Right lobe of liver (tissue), 6 donors: Measurements from ENCODE around the gene ZNF48. TPM values are rescaled to one million over a fixed set of nuclear protein-coding genes. Genes with fewer than 3 reads are reported as not detected.

ENCODE experiments used
- ATAC-seq, 4 donors: fragments of 200-7000 bp; cut with Tn5 transposase; one replicate each; pipeline ENCODE4 v1.9.1; 2020; ENCODE audit warnings: mild to moderate bottlenecking in 4 of 4, moderate library complexity in 4 of 4
- DNase-seq, 3 donors: peaks; one replicate each; pipeline ENCODE4 v3.0.0-alpha.2; 2020
- H3K27ac ChIP-seq, 3 donors: fragments of 200-600 bp; one replicate each; pipeline ENCODE4 v1.8.0; 2022
- H3K27me3 ChIP-seq, 2 donors: fragments of 200-600 bp; one replicate each; pipeline ENCODE4 v1.8.0; 2022
- H3K36me3 ChIP-seq, 4 donors: fragments of 200-600 bp; sonication (generic) in 1 of 4; one replicate each; pipeline versions ENCODE4 v1.5.1 to v1.8.0; 2017 to 2022; ENCODE audit warnings: control low read depth in 1 of 4
- H3K4me1 ChIP-seq, 4 donors: fragments of 200-600 bp; sonication (generic) in 1 of 4; one replicate each; pipeline versions ENCODE4 v1.5.1 to v1.8.0; 2017 to 2022; ENCODE audit warnings: control low read depth in 1 of 4
- H3K4me3 ChIP-seq, 3 donors: fragments of 200-600 bp; one replicate each; pipeline ENCODE4 v1.8.0; 2022
- H3K9me3 ChIP-seq, 4 donors: fragments of 200-600 bp; sonication (generic) in 1 of 4; one replicate each; pipeline versions ENCODE4 v1.5.1 to v1.8.0; 2017 to 2022; ENCODE audit warnings: control low read depth in 1 of 4
- POLR2A ChIP-seq: fragments of 450-650 bp; IDR thresholded peaks from one replicate; pipeline ENCODE4 v1.6.1; 2017; ENCODE audit warnings: antibody characterized with exemption, mild to moderate bottlenecking
- WGBS: methylation state at CpG from one replicate; pipeline ENCODE4 v1.1.6; 2018; ENCODE audit warnings: low coverage, low lambda C conversion rate; ENCODE audit not compliant: insufficient coverage; ENCODE audit errors: missing lambda C conversion rate; 5-methylcytosine and 5-hydroxymethylcytosine counted together
- intact Hi-C, 2 donors: fragments of 100-400 bp; cut with DNase I; formaldehyde crosslinking; loops; one replicate each; pipeline versions ENCODE4 v1.11.2 to v1.14.1; 2022
- total RNA-seq, 6 experiments: library from RNA; depleted of rRNA in 2 of 6; stranded (reverse); fragments of >200 nt in 2 of 6; fragmentation: NEBNext Ultra II Directional in 3 of 6; extraction: Animal tissue kit (Norgen Biotek cat#: 25700) in 3 of 6; gene quantifications; one replicate each; pipeline versions ENCODE4 v1.1.0 to v1.2.4, GENCODE V29; 2016 to 2023
- TF ChIP-seq, protein P1 (sequence below), 4 donors: fragments of 200-600 bp in 3 of 4; fragments of 450-650 bp in 1 of 4; IDR thresholded peaks; one replicate each; pipeline versions ENCODE4 v1.5.1 to v1.8.0; 2016 to 2022; ENCODE audit warnings: antibody characterized with exemption in 4 of 4, mild to moderate bottlenecking in 2 of 4
- donor health status: DM: no; HTN: yes; CAD: no.
- donor health status: DM: no; HTN: no; CAD: no.
- donor health status: DM: no; HTN: no; CAD: no.
- donor health status: DM: no; HTN: yes; CAD: no.
- donor health status: DM: no; HTN: yes; CAD: no.

Gene ZNF48
- total RNA-seq, 6 experiments from 2014 or later, result 2.9 to 4.3 (median 3.9) TPM

DNA sequence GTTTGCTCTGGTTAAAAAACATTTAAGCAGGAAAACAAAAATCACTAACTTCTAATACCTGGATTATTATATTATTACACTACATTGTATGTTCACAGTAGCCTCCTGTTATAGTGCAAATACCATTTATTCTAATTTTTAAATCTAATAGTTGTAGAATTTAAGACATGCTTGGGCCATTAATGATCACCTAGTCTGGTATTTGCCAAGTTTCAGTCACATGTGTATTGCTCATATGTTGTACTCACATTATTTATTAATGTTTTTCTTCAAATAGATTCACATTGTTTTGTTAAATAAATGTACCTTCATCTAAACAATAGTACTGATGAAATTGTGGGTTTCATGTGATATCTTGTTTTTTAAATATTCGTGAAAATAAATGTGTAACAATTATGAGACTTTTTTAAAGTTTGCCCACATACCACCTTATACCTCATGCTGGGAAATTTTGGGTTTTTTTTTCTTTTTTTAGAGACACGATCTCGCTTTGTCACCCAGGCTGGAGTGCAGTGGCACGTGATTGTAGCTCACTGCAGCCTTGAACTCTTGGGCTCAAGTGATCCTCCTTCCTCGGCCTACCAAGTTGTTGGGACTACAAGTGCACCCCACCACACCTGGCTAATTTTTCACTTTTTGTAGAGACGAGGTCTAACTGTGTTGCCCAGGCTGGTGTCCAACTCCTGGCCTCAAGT, 18.0 kb downstream of the ZNF48 start:
- TF ChIP-seq, protein P1, sequence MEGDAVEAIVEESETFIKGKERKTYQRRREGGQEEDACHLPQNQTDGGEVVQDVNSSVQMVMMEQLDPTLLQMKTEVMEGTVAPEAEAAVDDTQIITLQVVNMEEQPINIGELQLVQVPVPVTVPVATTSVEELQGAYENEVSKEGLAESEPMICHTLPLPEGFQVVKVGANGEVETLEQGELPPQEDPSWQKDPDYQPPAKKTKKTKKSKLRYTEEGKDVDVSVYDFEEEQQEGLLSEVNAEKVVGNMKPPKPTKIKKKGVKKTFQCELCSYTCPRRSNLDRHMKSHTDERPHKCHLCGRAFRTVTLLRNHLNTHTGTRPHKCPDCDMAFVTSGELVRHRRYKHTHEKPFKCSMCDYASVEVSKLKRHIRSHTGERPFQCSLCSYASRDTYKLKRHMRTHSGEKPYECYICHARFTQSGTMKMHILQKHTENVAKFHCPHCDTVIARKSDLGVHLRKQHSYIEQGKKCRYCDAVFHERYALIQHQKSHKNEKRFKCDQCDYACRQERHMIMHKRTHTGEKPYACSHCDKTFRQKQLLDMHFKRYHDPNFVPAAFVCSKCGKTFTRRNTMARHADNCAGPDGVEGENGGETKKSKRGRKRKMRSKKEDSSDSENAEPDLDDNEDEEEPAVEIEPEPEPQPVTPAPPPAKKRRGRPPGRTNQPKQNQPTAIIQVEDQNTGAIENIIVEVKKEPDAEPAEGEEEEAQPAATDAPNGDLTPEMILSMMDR (IDR thresholded peaks at IDR 0.05), result no peak
- TF ChIP-seq POLR2A, result no peak

GRCh38 chr16:30414159-30414558, 18.9 kb downstream of the ZNF48 start:
- intact Hi-C loops, result no loop called here
- Histone ChIP-seq H3K4me3 (no peak overlapping the region), H3K27me3 (no peaks in the 10 kb centered on the region), H3K9me3 (no peaks in the 10 kb centered on the region), H3K27ac (peak overlapping the region in 2 of 3 donors; percentile 20 to 24), H3K4me1 (peaks cover 0 to 21% (median 4%) of the 10 kb centered on the region in 4 donors), H3K36me3 (peaks cover 0 to 6% (median 0%) of the 10 kb centered on the region in 4 donors)
- DNase-seq (no peak), ATAC-seq (no peak)
- WGBS, result 61% methylated on average over 4 of the region's 5 CpGs
- TF ChIP-seq, protein P1 (IDR thresholded peaks at IDR 0.05), result no peak
- no peak for TF ChIP-seq POLR2A

More for the DNA sequence above, 18.0 kb downstream of the ZNF48 start:
- H3K4me3 ChIP-seq, result no peak overlapping the region
- H3K36me3 ChIP-seq, result peaks cover 0 to 6% (median 0%) of the 10 kb centered on the region in 4 donors
- ATAC-seq (no peak), DNase-seq (no peak)
- no peaks in the 10 kb centered on the region for H3K27me3 ChIP-seq
- 59% methylated on average over 6 of the region's 6 CpGs for WGBS
- peaks cover 0 to 24% (median 9%) of the 10 kb centered on the region in 4 donors for H3K4me1 ChIP-seq
- peak overlapping the region in 2 of 3 donors; percentile 12 to 24 for H3K27ac ChIP-seq
- no peaks in the 10 kb centered on the region for H3K9me3 ChIP-seq
- intact Hi-C loops, result no loop called here

DNA sequence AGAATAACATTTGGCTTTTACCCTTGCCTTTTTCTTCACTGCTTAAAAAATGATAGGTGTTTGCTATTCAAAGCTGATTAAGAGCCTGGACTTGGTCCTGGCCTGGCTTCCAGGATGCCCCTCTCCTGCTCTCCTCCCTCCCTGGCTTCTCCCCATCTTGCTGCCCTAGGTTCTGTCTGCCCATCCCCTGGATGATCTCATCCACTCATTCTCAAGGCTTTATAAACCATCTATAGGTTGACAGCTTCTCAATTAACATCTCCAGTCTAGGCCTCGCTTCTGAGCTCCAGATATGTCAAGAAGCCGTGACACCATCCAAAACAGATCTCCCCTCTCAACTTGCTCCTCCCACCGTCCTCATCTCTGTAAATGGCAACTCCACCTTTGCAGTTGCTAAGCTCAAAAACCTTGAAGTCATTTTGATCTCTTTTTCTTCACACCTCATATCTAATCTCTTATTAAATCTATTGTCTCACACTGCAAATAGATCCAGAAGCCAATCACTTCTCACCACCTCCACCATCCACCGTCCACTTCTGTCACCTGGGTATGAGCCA, 20.9 kb downstream of the ZNF48 start:
- ATAC-seq (no peak), DNase-seq (no peak)
- no peaks in the 10 kb centered on the region for H3K27me3 ChIP-seq
- H3K4me1 ChIP-seq, result peaks cover 0 to 13% (median 0%) of the 10 kb centered on the region in 4 donors
- no peak overlapping the region for H3K27ac ChIP-seq
- WGBS, result 90% methylated on average over 4 of the region's 4 CpGs
- H3K4me3 ChIP-seq, result no peak overlapping the region
- no peaks in the 10 kb centered on the region for H3K9me3 ChIP-seq
- H3K36me3 ChIP-seq, result peaks cover 0 to 6% (median 0%) of the 10 kb centered on the region in 4 donors
- intact Hi-C loops, result no loop called here
- TF ChIP-seq, protein P1 (IDR thresholded peaks at IDR 0.05), result no peak
- TF ChIP-seq POLR2A, result no peak

GRCh38 chr16:30416624-30417528, 21.7 kb downstream of the ZNF48 start:
- H3K9me3 ChIP-seq, result no peaks in the 10 kb centered on the region
- H3K4me1 ChIP-seq, result peaks cover 0 to 13% (median 0%) of the 10 kb centered on the region in 4 donors
- no peaks in the 10 kb centered on the region for H3K27me3 ChIP-seq
- peak overlapping the region; percentile 76 to 85 (median 80) for H3K27ac ChIP-seq
- H3K36me3 ChIP-seq, result peaks cover 0 to 6% (median 0%) of the 10 kb centered on the region in 4 donors
- intact Hi-C loops, result no loop called here
- ATAC-seq (no peak), DNase-seq (no peak)
- H3K4me3 ChIP-seq, result peak overlapping the region; percentile 55 to 68 (median 64)
- 60% methylated on average over 16 of the region's 18 CpGs for WGBS
- TF ChIP-seq, protein P1 (IDR thresholded peaks at IDR 0.05), result no peak
- TF ChIP-seq POLR2A, result no peak
